Neural cell (in vitro differentiated cells): ENCODE results near the gene DUS2.

Experiments
- EZH2 ChIP-seq: fragments of 200-600, 300-800 bp; shearing (Covaris generic), sonication (generic); IDR thresholded peaks from 2 replicates; pipeline ENCODE4 v1.6.1; 2014; ENCODE audit warnings: antibody characterized with exemption, low read length, borderline replicate concordance, mild to moderate bottlenecking; ENCODE audit not compliant: insufficient read depth, poor library complexity, severe bottlenecking
- RAD21 ChIP-seq: fragments of 450-650 bp; conservative IDR thresholded peaks from 2 replicates; pipeline ENCODE4 v1.6.1; 2014; ENCODE audit warnings: antibody characterized with exemption, mild to moderate bottlenecking, moderate library complexity
- TF ChIP-seq, protein P1 (sequence below): IDR thresholded peaks from 2 replicates; pipeline ENCODE4 v1.6.1; 2012; ENCODE audit warnings: borderline replicate concordance
- TF ChIP-seq, protein P2 (sequence below): fragments of 450-650 bp; IDR thresholded peaks from 2 replicates; pipeline ENCODE4 v1.5.1; 2014; ENCODE audit warnings: antibody characterized with exemption, mild to moderate bottlenecking, moderate library complexity; ENCODE audit not compliant: poor library complexity, severe bottlenecking

DNA sequence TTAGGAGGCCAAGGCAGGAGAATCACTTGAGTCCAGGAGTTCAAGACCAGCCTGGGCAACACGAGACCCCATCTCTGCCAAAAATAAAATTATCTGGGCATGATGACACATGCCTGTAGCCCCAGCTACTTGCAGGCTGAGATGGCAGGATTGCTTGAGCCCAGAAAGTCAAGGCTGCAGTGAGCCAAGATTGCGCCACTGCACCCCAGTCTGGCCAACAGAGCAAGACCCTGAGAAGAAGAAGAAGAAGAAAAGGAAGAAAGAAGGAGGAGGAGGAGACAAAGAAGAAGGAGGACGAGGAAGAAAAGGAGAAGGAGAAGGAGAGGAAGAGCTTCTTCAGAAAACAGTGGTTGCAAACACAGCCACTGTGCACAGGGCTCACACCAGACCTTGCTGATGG lies 34.4 kb upstream of the DUS2 start:
- TF ChIP-seq, protein P1, sequence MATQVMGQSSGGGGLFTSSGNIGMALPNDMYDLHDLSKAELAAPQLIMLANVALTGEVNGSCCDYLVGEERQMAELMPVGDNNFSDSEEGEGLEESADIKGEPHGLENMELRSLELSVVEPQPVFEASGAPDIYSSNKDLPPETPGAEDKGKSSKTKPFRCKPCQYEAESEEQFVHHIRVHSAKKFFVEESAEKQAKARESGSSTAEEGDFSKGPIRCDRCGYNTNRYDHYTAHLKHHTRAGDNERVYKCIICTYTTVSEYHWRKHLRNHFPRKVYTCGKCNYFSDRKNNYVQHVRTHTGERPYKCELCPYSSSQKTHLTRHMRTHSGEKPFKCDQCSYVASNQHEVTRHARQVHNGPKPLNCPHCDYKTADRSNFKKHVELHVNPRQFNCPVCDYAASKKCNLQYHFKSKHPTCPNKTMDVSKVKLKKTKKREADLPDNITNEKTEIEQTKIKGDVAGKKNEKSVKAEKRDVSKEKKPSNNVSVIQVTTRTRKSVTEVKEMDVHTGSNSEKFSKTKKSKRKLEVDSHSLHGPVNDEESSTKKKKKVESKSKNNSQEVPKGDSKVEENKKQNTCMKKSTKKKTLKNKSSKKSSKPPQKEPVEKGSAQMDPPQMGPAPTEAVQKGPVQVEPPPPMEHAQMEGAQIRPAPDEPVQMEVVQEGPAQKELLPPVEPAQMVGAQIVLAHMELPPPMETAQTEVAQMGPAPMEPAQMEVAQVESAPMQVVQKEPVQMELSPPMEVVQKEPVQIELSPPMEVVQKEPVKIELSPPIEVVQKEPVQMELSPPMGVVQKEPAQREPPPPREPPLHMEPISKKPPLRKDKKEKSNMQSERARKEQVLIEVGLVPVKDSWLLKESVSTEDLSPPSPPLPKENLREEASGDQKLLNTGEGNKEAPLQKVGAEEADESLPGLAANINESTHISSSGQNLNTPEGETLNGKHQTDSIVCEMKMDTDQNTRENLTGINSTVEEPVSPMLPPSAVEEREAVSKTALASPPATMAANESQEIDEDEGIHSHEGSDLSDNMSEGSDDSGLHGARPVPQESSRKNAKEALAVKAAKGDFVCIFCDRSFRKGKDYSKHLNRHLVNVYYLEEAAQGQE = no peak
- no peak for TF ChIP-seq RAD21
- TF ChIP-seq EZH2 = no peak
- TF ChIP-seq, protein P2, sequence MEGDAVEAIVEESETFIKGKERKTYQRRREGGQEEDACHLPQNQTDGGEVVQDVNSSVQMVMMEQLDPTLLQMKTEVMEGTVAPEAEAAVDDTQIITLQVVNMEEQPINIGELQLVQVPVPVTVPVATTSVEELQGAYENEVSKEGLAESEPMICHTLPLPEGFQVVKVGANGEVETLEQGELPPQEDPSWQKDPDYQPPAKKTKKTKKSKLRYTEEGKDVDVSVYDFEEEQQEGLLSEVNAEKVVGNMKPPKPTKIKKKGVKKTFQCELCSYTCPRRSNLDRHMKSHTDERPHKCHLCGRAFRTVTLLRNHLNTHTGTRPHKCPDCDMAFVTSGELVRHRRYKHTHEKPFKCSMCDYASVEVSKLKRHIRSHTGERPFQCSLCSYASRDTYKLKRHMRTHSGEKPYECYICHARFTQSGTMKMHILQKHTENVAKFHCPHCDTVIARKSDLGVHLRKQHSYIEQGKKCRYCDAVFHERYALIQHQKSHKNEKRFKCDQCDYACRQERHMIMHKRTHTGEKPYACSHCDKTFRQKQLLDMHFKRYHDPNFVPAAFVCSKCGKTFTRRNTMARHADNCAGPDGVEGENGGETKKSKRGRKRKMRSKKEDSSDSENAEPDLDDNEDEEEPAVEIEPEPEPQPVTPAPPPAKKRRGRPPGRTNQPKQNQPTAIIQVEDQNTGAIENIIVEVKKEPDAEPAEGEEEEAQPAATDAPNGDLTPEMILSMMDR = no peak
